SIG-M5 (cell line): Measurements from ENCODE around the gene HOXB3.
"Not testable (repeated sequence)": the region's sequence is repeated elsewhere in the genome, so short reads cannot be mapped to it uniquely, and the experiment has no call there.

Source experiments
- DNase-seq: peaks from one replicate; lab custom pipeline; 2025; lab: John Stamatoyannopoulos, UW

Gene HOXB3

GRCh38 chr17:48545022-48545375 lies 45.0 kb downstream of the HOXB3 start, which contains the start of gene HOXB2:
HOXB2 (minus strand) TSS chr17:48545109; CDS start chr17:48544911, 198 bp downstream.
- DNase-seq: no peak

DNA sequence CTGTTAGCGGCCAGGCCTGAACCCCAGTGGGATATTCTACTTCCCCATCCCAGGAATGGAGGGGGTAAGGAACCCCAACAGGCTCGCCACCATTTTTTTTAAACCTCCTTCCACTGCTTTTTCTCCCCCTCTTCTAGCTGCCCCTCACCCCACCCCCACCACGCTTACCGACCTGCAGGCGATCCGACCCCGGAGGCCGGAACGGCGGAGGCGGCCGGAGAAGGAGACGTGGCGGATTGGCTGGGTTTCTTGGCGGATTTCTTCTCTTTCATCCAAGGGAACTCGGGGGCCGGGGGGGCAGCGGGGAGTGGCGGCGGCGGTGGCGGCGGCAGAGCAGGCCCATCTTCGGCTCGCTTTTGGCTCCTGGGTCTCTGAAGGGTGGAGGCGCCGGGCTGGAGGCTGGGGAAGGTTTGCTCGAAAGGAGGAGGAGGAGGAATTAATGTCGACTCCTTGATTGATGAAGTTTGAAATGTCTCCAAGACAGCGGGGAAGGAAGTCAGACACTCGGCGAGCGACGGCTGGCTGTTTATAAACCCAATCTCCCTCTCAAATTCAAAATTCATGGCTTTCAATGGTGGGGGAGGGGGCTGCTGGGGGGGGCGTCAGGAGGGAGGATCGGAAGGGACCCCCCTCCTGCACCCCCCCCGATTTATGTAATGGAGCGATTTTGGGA lies 45.6 kb downstream of the HOXB3 start:
- no peak for DNase-seq

- no peak for DNase-seq
Observed at GRCh38 chr17:48543854-48544348, 46.1 kb downstream of the HOXB3 start.

GRCh38 chr17:48543107-48543853 lies 46.8 kb downstream of the HOXB3 start:
- DNase-seq: no peak

DNA sequence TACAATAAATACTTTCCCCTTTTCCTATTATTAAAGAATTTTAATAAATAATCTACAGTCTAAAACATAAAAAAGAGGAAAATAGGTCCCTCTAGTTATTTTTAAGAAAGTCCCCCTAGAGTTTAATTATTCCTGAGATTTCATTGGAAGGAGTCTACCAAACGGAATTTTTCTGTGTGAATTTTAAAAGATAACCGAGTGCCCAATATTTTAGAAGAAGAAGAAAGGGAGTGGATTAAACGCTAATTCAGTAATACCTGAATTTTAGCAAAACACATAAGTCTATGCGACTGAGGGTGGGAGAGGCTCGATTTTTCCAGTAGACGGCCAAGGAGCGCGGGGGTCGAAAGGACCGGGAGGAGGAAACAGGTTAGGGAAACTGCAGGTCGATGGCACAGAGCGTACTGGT lies 47.3 kb downstream of the HOXB3 start:
- no peak for DNase-seq

GRCh38 chr17:48542114-48542656 lies 47.9 kb downstream of the HOXB3 start:
- no peak for DNase-seq

DNA sequence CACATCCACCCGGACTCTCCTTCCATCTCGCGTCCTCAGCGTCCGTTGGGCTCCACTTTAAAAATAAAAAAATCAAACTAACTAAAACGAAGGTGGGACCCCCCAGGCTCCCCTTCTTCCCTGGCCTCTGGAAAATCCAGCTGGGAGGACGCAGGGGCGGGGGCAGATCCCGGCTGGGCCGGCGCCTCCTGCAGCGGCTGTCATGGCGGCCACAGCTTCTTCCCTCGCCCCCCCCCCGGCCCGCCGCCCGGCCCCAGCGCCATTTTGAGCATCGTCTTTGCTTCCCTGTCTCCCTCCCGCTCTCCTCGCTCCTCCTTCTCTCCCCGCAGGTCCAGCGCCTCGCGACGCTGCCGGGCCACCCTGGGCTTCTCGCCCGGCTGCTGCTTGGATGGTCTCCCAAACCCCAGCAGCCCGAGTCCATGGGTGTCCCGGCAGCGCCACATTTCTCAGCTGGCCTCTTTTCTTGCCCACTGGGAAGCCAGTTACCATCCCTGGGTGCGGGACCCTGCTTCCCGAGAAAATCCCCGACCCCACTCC lies 48.4 kb downstream of the HOXB3 start:
- DNase-seq: no peak

GRCh38 chr17:48541036-48541576 lies 48.9 kb downstream of the HOXB3 start:
- no peak for DNase-seq

- DNase-seq: no peak
Observed at GRCh38 chr17:48540213-48540612, 49.8 kb downstream of the HOXB3 start.

DNA sequence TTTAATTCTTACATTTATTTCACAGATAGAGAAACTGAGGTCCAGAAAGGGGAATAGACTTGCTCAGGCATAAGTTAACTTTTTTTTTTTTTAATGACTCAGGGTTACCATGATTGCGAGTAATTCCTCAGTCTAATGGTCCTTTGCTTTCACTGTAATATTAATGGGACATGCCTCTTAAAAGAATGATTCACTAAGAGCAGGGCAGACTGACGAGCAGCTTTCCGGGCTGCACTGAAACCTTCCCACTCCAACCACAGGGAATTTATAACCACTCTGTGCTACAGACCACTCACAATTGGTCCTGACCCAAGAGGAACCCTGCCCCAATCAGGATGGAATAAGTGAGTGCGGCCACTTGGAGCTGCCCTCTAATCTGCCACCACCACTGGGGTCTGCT lies 50.9 kb downstream of the HOXB3 start:
- no peak for DNase-seq

- DNase-seq: no peak
Observed at GRCh38 chr17:48537316-48537715, 52.7 kb downstream of the HOXB3 start.

GRCh38 chr17:48535793-48536559 lies 54.1 kb downstream of the HOXB3 start:
- not testable (repeated sequence) for DNase-seq

DNA sequence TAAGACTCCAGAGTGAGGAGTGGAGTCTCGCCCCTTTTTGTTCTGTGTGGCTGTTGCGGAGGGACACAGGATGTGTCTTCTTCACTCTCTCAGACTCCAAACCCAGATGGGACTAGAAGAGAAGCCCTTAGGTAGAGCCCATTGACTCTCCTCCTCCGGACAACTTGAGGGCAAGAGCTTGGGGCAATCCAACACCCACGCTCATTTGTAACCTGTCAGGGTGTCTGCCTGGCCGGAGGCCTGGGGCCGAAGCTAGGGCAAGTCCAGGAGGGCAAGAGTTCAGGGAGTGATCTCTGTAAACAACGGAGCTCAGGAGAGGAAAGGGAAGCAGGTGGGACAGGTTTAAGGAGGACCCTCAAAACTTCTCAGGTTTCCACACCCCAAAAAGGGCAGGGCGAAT lies 57.8 kb downstream of the HOXB3 start:
- no peak for DNase-seq

DNA sequence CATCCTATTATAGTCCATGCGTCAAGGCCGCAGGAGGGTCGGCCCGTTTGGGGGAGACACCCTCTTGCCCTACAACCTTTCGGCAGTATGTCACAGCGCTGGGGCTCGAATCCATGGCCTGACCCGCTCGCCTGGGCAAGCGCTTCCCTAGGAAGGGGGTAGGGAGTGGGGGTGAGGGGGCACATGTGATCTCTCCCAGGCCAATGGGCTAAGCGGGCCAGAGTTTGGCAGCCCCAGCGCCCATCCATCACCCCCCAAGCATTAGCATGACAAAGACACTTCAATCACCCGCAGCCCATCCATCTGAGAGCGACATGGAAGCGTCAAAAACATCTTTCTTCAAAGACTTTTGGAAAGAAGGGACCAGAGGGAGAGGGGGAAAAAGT lies 59.2 kb downstream of the HOXB3 start, which contains the start of gene HOXB1:
Gene HOXB1, minus strand, starts transcription at position 125 of the 386 bp plus-strand sequence. Its CDS starts 107 bp downstream, at position 18.
- no peak for DNase-seq

GRCh38 chr17:48530208-48530886 lies 59.7 kb downstream of the HOXB3 start:
- DNase-seq: no peak

- no peak for DNase-seq
Observed at GRCh38 chr17:48529683-48530009, 60.4 kb downstream of the HOXB3 start.

GRCh38 chr17:48528936-48529682 lies 60.9 kb downstream of the HOXB3 start:
- no peak for DNase-seq

- DNase-seq: no peak
Observed at GRCh38 chr17:48528153-48528935, 61.7 kb downstream of the HOXB3 start.

DNA sequence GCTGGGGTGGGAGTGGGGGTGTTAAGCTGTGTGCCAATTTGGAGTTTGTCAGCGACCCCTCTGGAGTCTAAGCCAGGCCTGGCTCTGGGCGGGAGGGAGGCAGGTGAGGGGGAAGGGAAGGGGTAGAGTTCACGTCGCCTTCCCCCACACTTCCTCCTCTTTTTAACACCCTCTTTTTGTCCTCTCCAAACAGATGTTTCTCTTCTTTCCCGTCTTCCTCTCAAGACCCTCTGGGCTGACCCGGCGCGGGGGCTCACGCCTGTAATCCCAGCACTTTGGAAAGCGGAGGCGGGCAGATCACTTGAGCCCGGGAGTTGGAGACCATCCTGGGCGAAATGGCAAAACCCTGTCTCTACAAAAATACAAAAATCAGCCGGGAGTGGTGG lies 62.5 kb downstream of the HOXB3 start:
- DNase-seq: no peak
